Keratinocyte (primary cell): ENCODE data around the gene KLHL29. TPM values are rescaled to one million over a fixed set of nuclear protein-coding genes. Genes with fewer than 3 reads are reported as not detected.

Experiments used
- DNase-seq: peaks from one replicate; pipeline ENCODE4 v3.0.0-alpha.2; 2011; ENCODE audit warnings: low read depth, missing footprints, low spot score
- FAIRE-seq: peaks from 2 replicates; lab custom pipeline; 2011; peaks lifted over from hg19 to GRCh38; lab: Jason Lieb, UNC
- H2AFZ ChIP-seq: 2 replicates; pipeline ENCODE4 v1.6.0; 2012; ENCODE audit warnings: low read length, control low read depth, inconsistent platforms; ENCODE audit not compliant: control insufficient read depth
- H3K27ac ChIP-seq: 2 replicates; pipeline ENCODE4 v1.5.1; 2011; ENCODE audit warnings: low read length; ENCODE audit not compliant: control insufficient read depth, insufficient read depth
- H3K27me3 ChIP-seq: 3 replicates; pipeline ENCODE4 v1.6.0; 2011; ENCODE audit warnings: low read length; ENCODE audit not compliant: control insufficient read depth, insufficient read depth; ENCODE audit errors: extremely low read depth
- H3K36me3 ChIP-seq, 2 experiments: 2 replicates in 1 of 2; 3 replicates in 1 of 2; pipeline ENCODE4 v1.5.1; 2011; ENCODE audit warnings: low read length in 2 of 2, mild to moderate bottlenecking in 1 of 2; ENCODE audit not compliant: control insufficient read depth in 2 of 2, insufficient read depth in 2 of 2; ENCODE audit errors: extremely low read depth in 1 of 2
- H3K4me1 ChIP-seq: 3 replicates; pipeline ENCODE4 v1.5.1; 2011; ENCODE audit warnings: low read length; ENCODE audit not compliant: control insufficient read depth, insufficient read depth; ENCODE audit errors: extremely low read depth
- H3K4me2 ChIP-seq: 3 replicates; pipeline ENCODE4 v1.6.0; 2011; ENCODE audit warnings: low read depth, low read length; ENCODE audit not compliant: control insufficient read depth, insufficient read depth; ENCODE audit errors: extremely low read depth
- H3K4me3 ChIP-seq, 3 experiments: fragments of 200-600 bp in 1 of 3; sonication (generic) in 1 of 3; 2 replicates in 2 of 3; 3 replicates in 1 of 3; pipeline ENCODE4 v1.5.1; 2011 to 2016; ENCODE audit warnings: low read length in 3 of 3, mild to moderate bottlenecking in 3 of 3, control low read depth in 2 of 3, inconsistent platforms in 1 of 3, low read depth in 1 of 3, mixed read lengths in 1 of 3, mixed run types in 1 of 3, moderate library complexity in 1 of 3; ENCODE audit not compliant: control insufficient read depth in 2 of 3, insufficient read depth in 2 of 3; ENCODE audit errors: extremely low read depth in 1 of 3
- H3K79me2 ChIP-seq: 2 replicates; pipeline ENCODE4 v1.6.0; 2012; ENCODE audit warnings: low read length; ENCODE audit not compliant: control insufficient read depth, insufficient read depth
- H3K9ac ChIP-seq: 3 replicates; pipeline ENCODE4 v1.6.0; 2011; ENCODE audit warnings: low read length; ENCODE audit not compliant: control insufficient read depth, insufficient read depth; ENCODE audit errors: extremely low read depth
- H3K9me1 ChIP-seq: 3 replicates; pipeline ENCODE4 v1.6.0; 2011; ENCODE audit warnings: low read length; ENCODE audit not compliant: control insufficient read depth, insufficient read depth; ENCODE audit errors: extremely low read depth
- H3K9me3 ChIP-seq: 2 replicates; pipeline ENCODE4 v1.5.1; 2012; ENCODE audit warnings: low read depth, low read length; ENCODE audit not compliant: control insufficient read depth
- H4K20me1 ChIP-seq: 3 replicates; pipeline ENCODE4 v1.6.0; 2011; ENCODE audit warnings: low read length; ENCODE audit not compliant: control insufficient read depth, insufficient read depth; ENCODE audit errors: extremely low read depth
- EZH2 ChIP-seq: IDR thresholded peaks from one replicate; pipeline ENCODE4 v1.6.1; 2012; ENCODE audit warnings: inconsistent platforms, mild to moderate bottlenecking, low read length, moderate library complexity
- dilution Hi-C: fragments of 300-500 bp; cut with MboI; formaldehyde crosslinking; loops from one replicate; pipeline ENCODE4 v1.7.0; 2020; ENCODE audit warnings: low sequenced_read_pairs; ENCODE audit not compliant: extremely low pct_ligation_motif_present
- polyA plus RNA-seq, 5 experiments: library from polyadenylated mRNA; depleted of rRNA in 3 of 5; stranded (reverse) in 3 of 5; stranded (forward) in 1 of 5; unstranded in 1 of 5; fragments of >200 nt; gene quantifications; 1 replicate in 1 of 5; 2 replicates in 3 of 5; 3 replicates in 1 of 5; pipeline versions ENCODE4 v1.2.1 to v1.2.3, GENCODE V29; 2011 to 2012; ENCODE audit warnings: missing spikeins in 2 of 5, low read depth in 1 of 5, low replicate concordance in 1 of 5
- TF ChIP-seq, protein P1 (sequence below), 3 experiments: IDR thresholded peaks in 1 of 3; conservative IDR thresholded peaks in 1 of 3; optimal IDR thresholded peaks in 1 of 3; 2 replicates in 2 of 3; 3 replicates in 1 of 3; pipeline versions ENCODE3 to v1.5.1; 2011; ENCODE audit warnings: low read length in 3 of 3, mild to moderate bottlenecking in 3 of 3, moderate library complexity in 2 of 3, control low read depth in 1 of 3, inconsistent platforms in 1 of 3; ENCODE audit not compliant: insufficient read depth in 2 of 3; ENCODE audit errors: extremely low read depth in 1 of 3

The KLHL29 gene
- polyA plus RNA-seq, 1 donor (not counting 4 experiments of a cell fraction or from before 2014, with no cell fraction given) = 4.7 TPM

DNA sequence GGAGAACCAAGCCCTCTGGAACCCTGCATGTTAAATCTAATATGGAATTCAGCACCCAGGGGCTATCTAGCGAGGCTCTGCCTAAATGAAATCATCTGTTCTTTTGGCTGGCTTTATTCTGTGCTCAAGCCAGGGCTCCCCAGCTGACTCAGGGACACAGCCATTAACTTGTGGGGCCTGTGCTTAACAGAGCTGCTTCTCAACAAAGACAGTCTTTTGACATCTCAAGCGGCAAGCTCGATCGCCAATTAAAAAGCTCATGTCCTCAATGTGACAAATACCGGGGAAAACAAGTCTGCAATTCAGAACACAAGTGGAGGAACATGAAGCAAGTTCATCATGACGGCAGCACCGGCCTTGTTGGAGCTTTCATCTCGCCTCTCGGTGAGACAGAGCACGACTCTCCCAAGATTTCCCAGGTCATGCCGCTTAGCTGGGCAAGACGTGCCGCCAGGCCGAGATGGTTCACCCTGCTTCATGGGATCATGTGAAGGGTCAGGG lies 64.9 kb downstream of the KLHL29 start:
- H3K79me2 ChIP-seq = no peaks in the 10 kb centered on the region
- dilution Hi-C loops = no loop called here
- H4K20me1 ChIP-seq = peaks cover 26% of the 10 kb centered on the region
- H3K27me3 ChIP-seq = peaks cover 3% of the 10 kb centered on the region
- H3K4me3 ChIP-seq = no peak overlapping the region
- peaks cover 0 to 3% of the 10 kb centered on the region in 2 experiments for H3K36me3 ChIP-seq
- H3K9me1 ChIP-seq = peaks cover 5% of the 10 kb centered on the region
- FAIRE-seq = no peak
- no peak for TF ChIP-seq EZH2
- TF ChIP-seq, protein P1, sequence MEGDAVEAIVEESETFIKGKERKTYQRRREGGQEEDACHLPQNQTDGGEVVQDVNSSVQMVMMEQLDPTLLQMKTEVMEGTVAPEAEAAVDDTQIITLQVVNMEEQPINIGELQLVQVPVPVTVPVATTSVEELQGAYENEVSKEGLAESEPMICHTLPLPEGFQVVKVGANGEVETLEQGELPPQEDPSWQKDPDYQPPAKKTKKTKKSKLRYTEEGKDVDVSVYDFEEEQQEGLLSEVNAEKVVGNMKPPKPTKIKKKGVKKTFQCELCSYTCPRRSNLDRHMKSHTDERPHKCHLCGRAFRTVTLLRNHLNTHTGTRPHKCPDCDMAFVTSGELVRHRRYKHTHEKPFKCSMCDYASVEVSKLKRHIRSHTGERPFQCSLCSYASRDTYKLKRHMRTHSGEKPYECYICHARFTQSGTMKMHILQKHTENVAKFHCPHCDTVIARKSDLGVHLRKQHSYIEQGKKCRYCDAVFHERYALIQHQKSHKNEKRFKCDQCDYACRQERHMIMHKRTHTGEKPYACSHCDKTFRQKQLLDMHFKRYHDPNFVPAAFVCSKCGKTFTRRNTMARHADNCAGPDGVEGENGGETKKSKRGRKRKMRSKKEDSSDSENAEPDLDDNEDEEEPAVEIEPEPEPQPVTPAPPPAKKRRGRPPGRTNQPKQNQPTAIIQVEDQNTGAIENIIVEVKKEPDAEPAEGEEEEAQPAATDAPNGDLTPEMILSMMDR (optimal IDR thresholded peaks at IDR 0.05 in 1 of 3, IDR thresholded peaks at IDR 0.05 in 1 of 3, conservative IDR thresholded peaks at IDR 0.05 in 1 of 3; ENCODE audit: extremely low read depth in 1 of 3, insufficient read depth in 2 of 3, low read length in 3 of 3) = no peak
- no peak overlapping the region for H3K27ac ChIP-seq
- no peaks in the 10 kb centered on the region for H3K9me3 ChIP-seq
- DNase-seq = no peak
- H3K4me2 ChIP-seq = no peak overlapping the region
- H3K4me1 ChIP-seq = peaks cover 26% of the 10 kb centered on the region
- no peak overlapping the region for H3K9ac ChIP-seq
- H2AFZ ChIP-seq = no peak overlapping the region

DNA sequence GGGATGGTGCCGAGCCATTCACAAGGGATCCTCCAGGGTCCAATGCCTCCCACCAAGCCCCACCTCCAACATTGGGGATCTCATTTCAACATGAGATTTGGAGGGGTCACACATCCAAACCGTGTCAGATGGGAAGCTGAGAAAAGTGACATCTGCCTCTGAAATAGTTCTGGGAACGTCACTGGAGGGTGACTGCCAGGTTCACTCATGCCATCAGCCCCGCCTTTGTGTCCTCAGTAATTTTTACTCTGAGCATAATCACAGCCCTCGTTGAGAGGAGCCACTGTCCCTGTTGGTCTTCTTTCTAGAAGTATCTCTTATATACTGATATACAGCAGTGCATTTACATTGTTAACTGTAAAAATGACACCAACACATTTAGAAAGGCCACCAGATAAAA lies 67.4 kb downstream of the KLHL29 start:
- TF ChIP-seq, protein P1 (optimal IDR thresholded peaks at IDR 0.05 in 1 of 3, IDR thresholded peaks at IDR 0.05 in 1 of 3, conservative IDR thresholded peaks at IDR 0.05 in 1 of 3; ENCODE audit: extremely low read depth in 1 of 3, insufficient read depth in 2 of 3, low read length in 3 of 3) = no peak
- TF ChIP-seq EZH2 = no peak
- dilution Hi-C loops = no loop called here
- H3K36me3 ChIP-seq = peaks cover 0 to 3% of the 10 kb centered on the region in 2 experiments
- H3K4me2 ChIP-seq = no peak overlapping the region
- DNase-seq (no peak), FAIRE-seq (no peak)
- H3K27me3 ChIP-seq = peaks cover 3% of the 10 kb centered on the region
- peaks cover 12% of the 10 kb centered on the region for H4K20me1 ChIP-seq
- no peak overlapping the region for H3K4me3 ChIP-seq
- peaks cover 5% of the 10 kb centered on the region for H3K4me1 ChIP-seq
- peaks cover 2% of the 10 kb centered on the region for H3K9me1 ChIP-seq
- H3K9ac ChIP-seq = no peak overlapping the region
- no peak overlapping the region for H2AFZ ChIP-seq
- H3K27ac ChIP-seq = no peak overlapping the region
- no peaks in the 10 kb centered on the region for H3K79me2 ChIP-seq
- no peaks in the 10 kb centered on the region for H3K9me3 ChIP-seq
